AG10803 (cell line): ENCODE data around the gene TNFRSF25.

ENCODE experiments used
- DNase-seq: peaks from one replicate; pipeline ENCODE4 v3.0.0; 2010; ENCODE audit warnings: low read depth
- H3K4me3 ChIP-seq: 2 replicates; pipeline ENCODE4 v1.5.1; 2011; ENCODE audit warnings: mild to moderate bottlenecking, low read length, control low read depth
- CTCF ChIP-seq: conservative IDR thresholded peaks from 2 replicates; pipeline ENCODE4 v1.5.1; 2011; ENCODE audit warnings: mild to moderate bottlenecking, low read length, control low read depth, inconsistent platforms

The TNFRSF25 gene

DNA sequence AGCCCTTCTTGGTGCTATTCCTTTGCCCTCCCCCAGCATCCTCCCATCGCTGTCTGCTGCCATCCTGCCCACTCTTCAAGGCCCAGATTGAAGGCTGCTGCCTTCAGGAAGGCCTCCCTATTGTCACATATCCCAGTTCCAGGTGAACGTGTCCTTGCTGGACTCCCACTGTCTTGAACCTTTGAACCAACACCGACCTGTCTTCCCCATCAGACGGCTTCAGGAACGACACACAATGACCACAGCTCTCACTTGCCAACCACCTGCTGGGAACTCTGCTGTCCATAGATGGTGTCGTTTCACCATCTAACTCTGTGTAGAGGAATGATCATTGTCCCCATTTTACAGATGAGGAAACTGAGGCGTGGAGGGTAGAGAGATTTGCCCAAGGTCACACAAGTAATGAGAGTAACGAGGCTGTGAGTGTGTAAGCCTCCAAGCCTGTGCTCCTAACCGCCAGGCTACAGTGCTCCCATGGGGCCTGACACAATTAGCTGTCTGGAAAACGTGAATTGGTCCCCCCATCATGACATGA, 35.4 kb upstream of the TNFRSF25 start:
- no peak for DNase-seq
- no peak overlapping the region for H3K4me3 ChIP-seq
- TF ChIP-seq CTCF: no peak

DNA sequence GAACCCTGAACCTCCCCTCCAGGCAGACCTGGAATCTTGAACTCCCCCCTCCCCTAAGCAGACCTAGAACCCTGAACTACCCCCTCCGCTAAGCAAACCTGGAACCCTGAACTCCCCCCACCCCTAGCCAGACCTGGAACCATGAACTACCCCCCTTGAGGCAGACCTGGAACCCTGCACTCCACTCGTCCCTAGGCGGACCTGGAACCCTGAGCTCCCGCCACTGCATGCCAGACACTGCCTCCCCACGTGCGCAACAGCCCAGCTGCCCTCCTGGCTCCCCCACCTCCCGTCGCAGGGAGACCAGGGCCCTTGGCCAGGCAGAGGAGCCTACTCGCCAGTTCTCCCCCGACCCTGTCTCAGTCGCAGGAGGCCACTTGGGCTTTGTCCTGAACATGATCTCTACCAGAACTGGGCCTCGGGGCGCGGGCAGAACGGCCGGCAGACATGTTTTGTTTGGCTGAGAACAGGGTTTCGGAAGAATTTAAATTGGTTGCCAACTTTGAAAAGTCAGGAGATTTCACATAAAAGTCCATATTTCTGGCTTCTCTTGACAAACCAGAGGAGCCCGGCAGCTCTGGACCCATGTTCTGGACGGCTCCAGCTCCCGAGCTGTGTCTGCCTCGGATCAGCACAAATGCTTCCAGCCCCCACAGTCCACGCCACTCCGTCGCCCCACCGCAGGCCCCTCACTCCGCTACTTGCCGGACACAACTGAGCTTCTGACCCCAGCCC, 34.7 kb upstream of the TNFRSF25 start:
- no peak for TF ChIP-seq CTCF
- DNase-seq: no peak
- no peak overlapping the region for H3K4me3 ChIP-seq

DNA sequence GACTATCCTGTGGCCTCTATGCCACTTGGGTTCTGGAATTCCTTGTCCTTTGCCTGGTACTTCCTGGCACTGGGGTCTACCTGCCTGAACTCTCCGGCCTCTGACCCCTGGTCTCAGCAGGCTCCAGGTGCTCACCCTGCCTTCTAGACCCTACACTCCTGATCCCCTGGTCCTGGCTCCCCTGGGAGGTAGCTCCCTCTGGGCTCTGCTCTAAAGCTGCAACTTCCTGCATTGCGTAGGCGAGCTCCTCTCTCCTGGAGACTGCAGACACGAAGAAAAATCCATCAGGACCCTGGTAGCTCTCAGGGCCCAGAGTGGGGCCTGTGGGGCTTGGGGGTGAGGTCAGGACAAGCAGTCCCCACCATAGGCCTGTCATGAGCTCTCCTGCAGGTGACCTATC, 33.3 kb upstream of the TNFRSF25 start:
- no peak for TF ChIP-seq CTCF
- no peak for DNase-seq
- no peak overlapping the region for H3K4me3 ChIP-seq

DNA sequence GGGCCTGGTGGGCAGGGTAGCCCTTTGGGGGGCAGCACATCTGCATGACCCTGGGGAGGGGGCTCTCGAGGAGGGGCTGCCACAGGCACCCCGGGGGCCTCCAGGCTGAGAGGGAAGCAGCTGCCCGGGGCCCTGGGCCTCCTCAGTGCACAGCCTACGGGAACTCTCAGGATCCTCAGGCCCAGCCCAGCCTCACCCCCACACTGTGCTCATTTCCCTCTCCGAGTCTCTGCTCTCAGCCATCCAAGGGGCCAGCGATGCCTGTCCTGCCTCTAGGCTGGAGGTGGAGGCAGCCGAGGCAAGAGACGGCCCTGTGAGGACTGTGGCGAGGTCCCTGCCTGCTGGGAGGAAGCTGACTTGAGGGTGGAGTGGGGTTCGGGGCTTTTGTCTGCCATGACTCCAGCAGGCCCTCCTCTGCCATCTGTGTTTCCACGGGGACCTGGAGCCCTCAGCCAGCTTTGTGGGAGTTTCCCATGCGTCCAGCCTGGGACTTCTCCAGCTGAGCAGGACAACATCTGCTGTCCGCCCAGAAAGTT, 32.7 kb upstream of the TNFRSF25 start:
- DNase-seq: no peak
- TF ChIP-seq CTCF: no peak
- H3K4me3 ChIP-seq: no peak overlapping the region

GRCh38 chr1:6497867-6498575, 32.0 kb upstream of the TNFRSF25 start:
- peak overlapping the region; percentile 72 for H3K4me3 ChIP-seq
- no peak for DNase-seq
- no peak for TF ChIP-seq CTCF

GRCh38 chr1:6497215-6497866, 31.4 kb upstream of the TNFRSF25 start:
- H3K4me3 ChIP-seq: peak overlapping the region; percentile 72
- peak; percentile 29 for DNase-seq
- no peak for TF ChIP-seq CTCF
